GM18858 (cell line): ENCODE measurements around the gene CENPA.
"Not testable (repeated sequence)": the region's sequence is repeated elsewhere in the genome, so short reads cannot be mapped to it uniquely, and the experiment has no call there.

Source experiments
- ATAC-seq: cut with Tn5 transposase; IDR thresholded peaks from one replicate; pipeline ENCODE4 v1.9.1; 2021; ENCODE audit not compliant: unreplicated experiment

CENPA gene

GRCh38 chr2:26786207-26787028 lies 562 bp downstream of the CENPA start:
- no peak for ATAC-seq

DNA sequence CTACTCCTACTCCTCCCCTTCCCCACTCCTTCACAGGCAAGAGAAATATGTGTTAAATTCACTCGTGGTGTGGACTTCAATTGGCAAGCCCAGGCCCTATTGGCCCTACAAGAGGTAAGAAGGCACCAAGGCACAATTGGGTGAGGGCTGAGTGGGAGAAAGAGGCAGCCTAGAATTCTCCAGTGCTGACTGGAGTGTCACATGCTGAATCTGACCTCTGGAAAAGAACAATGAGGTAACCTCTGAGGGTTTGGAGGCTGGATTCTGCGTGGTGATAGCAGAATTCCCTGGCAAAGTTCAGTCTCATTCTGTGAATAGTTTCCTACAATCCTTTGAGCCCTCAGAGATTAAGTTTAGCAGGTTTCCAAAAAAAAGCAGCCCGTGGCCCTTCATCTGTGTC lies 6.9 kb downstream of the CENPA start:
- no peak for ATAC-seq

DNA sequence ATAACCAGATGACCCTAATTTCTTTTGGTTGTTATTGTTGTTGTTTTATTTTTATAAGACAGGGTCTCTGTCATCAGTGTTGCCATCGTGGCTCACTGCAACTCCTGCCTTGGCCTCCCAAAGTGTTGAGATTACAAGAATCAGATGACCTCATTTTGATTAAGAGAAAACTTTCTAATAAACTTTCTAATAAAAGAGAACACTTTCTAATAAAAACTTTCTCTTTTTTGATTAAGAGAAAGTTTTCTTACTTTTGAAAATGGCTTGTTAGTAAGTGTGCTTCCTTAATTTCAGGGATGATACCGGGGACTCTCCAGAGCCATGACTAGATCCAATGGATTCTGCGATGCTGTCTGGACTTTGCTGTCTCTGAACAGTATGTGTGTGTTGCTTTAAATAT lies 7.7 kb downstream of the CENPA start:
- no peak for ATAC-seq

GRCh38 chr2:26795135-26795534 lies 9.3 kb downstream of the CENPA start:
- not testable (repeated sequence) for ATAC-seq

GRCh38 chr2:26801328-26801727 lies 15.5 kb downstream of the CENPA start:
- ATAC-seq: no peak

GRCh38 chr2:26801796-26802195 lies 15.9 kb downstream of the CENPA start:
- no peak for ATAC-seq

DNA sequence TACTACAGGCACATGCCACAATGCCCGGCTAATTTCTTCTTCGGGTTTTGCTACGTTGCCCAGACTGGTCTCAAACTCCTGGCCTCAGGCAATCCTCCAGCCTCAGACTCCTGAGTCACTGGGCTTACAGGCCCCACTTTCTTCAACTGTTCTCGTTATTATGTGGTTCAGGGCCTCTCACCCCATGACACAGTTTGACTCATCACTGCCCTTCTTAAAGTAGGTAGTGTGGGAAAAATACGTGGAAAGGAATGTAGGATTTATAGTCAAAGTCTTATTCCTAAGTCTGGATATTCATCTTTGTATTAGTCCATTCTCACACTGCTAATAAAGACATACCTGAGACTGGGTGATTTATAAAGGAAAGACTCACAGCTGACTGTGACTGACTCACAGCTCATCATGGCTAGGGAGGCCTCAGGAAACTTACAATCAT lies 19.4 kb downstream of the CENPA start:
- no peak for ATAC-seq

GRCh38 chr2:26807788-26808460 lies 22.1 kb downstream of the CENPA start:
- ATAC-seq: no peak

DNA sequence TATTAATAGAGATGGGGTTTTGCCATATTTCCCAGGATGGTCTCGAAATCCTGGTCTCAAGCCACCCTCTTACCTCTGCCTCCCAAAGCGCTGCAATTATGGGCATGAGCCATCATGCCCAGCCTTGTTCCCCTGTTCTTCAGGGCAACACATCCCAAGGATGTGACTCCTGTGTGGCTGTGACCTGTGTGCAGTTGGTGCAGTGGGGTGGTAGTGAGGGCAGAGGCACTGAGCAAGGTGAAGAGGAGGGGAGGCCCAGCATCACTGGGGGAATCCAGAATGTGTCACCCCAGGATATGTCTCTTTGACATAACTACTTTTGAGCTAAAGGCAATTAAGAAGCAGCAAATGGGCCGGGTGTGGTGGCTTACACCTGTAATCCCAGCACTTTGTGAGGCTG lies 23.4 kb downstream of the CENPA start:
- no peak for ATAC-seq

DNA sequence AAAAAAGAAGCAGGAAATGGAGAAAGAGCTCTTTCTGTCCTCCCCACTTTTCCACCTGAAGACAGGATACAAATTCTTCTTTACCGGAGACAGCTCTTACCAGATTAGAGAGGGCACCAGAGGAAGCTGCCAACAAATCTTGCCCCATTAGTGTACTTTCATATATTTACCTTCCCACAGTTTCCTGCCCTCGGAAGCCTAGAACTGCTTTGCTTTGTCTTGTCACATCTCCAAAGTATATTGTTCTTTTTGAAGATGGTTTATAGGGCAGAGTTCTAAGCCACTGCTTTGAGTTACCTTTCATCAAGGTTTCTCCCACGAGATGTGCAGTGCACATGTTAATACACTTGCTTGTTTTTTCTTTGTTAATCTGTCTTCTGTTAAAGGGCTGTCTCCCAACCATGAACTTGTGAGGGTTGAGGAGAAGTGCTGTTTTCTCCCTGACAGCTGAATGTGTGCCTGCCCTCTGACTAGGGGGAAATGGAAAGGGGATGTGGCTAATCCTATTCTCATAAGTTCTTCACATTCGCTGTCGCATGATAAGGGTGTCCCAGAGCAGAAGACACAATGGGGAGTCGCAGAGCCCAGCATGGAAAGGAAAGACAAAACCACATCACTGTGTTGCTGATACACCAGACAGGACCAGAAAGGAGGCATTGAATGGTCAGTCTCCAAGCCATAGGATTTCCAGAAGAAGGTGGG lies 24.2 kb downstream of the CENPA start:
- no peak for ATAC-seq

DNA sequence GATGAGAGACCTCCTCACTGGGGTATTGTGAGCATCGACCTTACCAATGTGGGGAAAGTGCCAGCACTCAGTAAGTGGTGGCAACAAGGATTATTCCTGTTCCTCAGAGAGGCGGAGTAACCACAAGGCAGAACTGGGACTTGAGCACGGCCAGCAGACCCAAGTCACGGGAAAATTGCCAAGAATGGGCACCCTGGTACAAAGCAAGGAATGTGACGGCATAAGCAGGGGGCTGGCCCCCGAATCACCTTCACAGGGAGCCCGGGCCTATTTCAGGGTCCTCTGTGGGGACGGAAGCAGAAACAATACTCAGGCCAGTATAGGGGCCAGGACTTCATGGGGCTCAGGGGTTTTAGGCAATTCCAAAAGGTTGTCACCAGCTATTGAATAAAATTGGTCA lies 25.4 kb downstream of the CENPA start:
- ATAC-seq: no peak

DNA sequence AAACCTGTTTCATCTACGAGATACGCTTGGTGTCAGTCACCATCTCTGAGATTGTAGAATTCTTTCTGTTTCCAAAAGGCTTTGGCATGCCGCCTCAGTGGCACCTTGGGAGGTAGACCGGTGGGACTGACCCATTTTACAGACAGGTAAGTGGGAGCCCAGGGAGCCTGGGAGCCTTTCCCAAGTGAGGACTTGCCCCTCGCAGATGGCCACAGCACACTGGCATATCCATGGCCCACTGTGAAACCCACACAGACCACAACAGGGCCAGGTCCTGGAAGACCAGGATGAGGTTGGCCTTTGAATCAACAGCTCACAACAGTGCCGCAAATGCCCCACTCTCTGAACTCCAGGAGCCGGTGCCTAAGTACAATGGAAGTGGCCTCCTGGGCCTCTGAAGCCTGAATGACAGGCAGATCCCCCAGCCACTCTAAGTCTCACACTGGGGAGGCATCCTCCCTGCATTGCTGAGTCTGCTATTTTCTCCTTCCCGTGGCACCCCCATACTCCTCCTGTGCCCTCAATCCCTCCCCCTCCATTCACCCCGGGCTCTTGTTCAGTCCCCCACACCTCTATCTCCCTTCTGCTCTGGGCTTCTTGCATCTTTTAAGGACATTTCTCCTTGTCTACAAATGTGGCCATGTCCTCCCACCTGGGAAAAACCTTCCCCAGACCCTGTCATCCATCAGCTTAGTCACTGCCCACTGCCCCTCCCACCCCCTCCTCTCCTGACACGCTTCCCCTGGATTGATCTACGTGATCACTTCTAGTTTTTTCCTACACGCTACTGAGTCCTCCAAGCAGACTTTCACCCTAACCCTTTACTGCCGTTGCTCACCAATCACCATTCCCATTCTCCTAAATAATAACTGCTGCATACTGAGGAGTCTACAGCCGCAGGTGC lies 26.2 kb downstream of the CENPA start:
- no peak for ATAC-seq

GRCh38 chr2:26812731-26813130 lies 26.9 kb downstream of the CENPA start:
- ATAC-seq: no peak

- not testable (repeated sequence) for ATAC-seq
These were observed 28.4 kb downstream of the CENPA start for GRCh38 chr2:26814072-26814765.

GRCh38 chr2:26816893-26817292 lies 31.0 kb downstream of the CENPA start:
- no peak for ATAC-seq

DNA sequence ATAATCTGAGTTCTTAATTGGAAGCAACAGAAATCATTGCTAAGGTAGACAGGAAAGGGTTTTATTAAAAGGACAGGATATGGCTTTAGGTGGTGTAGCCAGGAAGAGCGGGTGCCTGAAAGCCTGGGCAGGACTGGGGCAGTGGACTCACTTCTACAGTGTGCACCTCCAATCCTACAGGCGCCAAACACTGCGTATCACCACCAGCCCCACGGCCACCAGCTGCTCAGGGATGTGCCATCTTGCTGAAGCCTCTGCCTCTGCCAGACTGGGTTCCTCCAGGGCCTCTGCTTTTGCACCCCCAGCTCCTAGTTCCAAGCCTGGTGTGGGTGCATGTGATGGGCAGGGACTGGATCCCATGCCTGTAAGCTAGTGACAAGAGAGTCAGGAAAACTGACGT lies 32.4 kb downstream of the CENPA start:
- no peak for ATAC-seq

DNA sequence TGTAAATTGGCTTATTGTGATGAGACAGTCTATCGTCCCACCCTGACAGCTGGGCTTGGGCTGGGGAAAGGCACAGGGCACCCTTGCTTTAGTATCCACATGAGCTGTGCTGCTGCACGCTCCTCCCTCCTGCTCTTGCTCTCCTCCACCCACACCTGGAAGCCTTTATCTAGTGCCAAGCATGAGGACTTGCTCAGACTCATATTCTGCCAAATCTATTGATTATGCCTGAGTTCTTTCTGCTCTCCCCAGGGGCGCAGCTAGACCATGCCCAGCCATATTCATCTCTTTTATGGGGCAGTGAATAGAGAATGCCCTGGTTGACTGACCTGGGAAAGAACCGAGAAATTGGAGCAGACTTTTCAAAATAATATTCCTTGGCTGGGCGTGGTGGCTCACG lies 33.1 kb downstream of the CENPA start:
- ATAC-seq: no peak

- no peak for ATAC-seq
These were observed 35.1 kb downstream of the CENPA start for GRCh38 chr2:26820932-26821331.

- ATAC-seq: no peak
These were observed 37.0 kb downstream of the CENPA start for GRCh38 chr2:26822877-26823276.
